ENCODE results near the gene PPP4R4. TPM values are rescaled to one million over a fixed set of nuclear protein-coding genes. Genes with fewer than 3 reads are reported as not detected.

PPP4R4 gene
- polyA plus RNA-seq, 1 of the 3 experiments (the other 2 are of a cell fraction): 2.5 TPM

GRCh38 chr14:94293578-94293924, 119.4 kb downstream of the PPP4R4 start:
- H3K9me3 ChIP-seq: no peaks in the 10 kb centered on the region
- no peak for DNase-seq
- POLR2A ChIA-PET: no interaction called here
- H3K9ac ChIP-seq: no peak overlapping the region
- no peaks in the 10 kb centered on the region for H3K27me3 ChIP-seq (ENCODE audit: insufficient read depth)
- no peaks in the 10 kb centered on the region for H3K36me3 ChIP-seq (replicated peaks in 1 of 2; ENCODE audit: control insufficient read depth in 1 of 2, insufficient read depth in 2 of 2, low read length in 1 of 2)
- H3K4me2 ChIP-seq: no peak overlapping the region
- H3K27ac ChIP-seq (ENCODE audit: low read depth in 2 of 2, low read length in 1 of 2): no peak overlapping the region
- H2AFZ ChIP-seq (ENCODE audit: low read depth): no peak overlapping the region
- no peaks in the 10 kb centered on the region for H3K79me2 ChIP-seq (ENCODE audit: insufficient read depth)
- no peaks in the 10 kb centered on the region for H3K9me2 ChIP-seq
- H4K20me1 ChIP-seq (ENCODE audit: insufficient read depth): no peaks in the 10 kb centered on the region
- TF ChIP-seq JUND (IDR thresholded peaks at IDR 0.05): no peak
- TF ChIP-seq NRF1 (IDR thresholded peaks at IDR 0.05; ENCODE audit: low read depth, low read length): no peak
- TF ChIP-seq YY1 (IDR thresholded peaks at IDR 0.05; ENCODE audit: low read depth): no peak
- TF ChIP-seq, protein P1, sequence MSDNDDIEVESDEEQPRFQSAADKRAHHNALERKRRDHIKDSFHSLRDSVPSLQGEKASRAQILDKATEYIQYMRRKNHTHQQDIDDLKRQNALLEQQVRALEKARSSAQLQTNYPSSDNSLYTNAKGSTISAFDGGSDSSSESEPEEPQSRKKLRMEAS (IDR thresholded peaks at IDR 0.05; ENCODE audit: low read depth): no peak
- TF ChIP-seq IRF3 (IDR thresholded peaks at IDR 0.05; ENCODE audit: low read depth, low read length): no peak
- TF ChIP-seq, protein P2, sequence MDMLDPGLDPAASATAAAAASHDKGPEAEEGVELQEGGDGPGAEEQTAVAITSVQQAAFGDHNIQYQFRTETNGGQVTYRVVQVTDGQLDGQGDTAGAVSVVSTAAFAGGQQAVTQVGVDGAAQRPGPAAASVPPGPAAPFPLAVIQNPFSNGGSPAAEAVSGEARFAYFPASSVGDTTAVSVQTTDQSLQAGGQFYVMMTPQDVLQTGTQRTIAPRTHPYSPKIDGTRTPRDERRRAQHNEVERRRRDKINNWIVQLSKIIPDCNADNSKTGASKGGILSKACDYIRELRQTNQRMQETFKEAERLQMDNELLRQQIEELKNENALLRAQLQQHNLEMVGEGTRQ (IDR thresholded peaks at IDR 0.05; ENCODE audit: borderline replicate concordance, low read depth, low read length): no peak
- no peak for TF ChIP-seq FOXJ3 (CRISPR knock-in tag; IDR thresholded peaks at IDR 0.05)
- no peak for TF ChIP-seq FOSL2 (IDR thresholded peaks at IDR 0.05; ENCODE audit: borderline replicate concordance, low read depth)
- TF ChIP-seq, protein P3, sequence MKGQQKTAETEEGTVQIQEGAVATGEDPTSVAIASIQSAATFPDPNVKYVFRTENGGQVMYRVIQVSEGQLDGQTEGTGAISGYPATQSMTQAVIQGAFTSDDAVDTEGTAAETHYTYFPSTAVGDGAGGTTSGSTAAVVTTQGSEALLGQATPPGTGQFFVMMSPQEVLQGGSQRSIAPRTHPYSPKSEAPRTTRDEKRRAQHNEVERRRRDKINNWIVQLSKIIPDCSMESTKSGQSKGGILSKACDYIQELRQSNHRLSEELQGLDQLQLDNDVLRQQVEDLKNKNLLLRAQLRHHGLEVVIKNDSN (IDR thresholded peaks at IDR 0.05; ENCODE audit: borderline replicate concordance, low read depth): no peak
- no peak for TF ChIP-seq TEAD4 (IDR thresholded peaks at IDR 0.05; ENCODE audit: borderline replicate concordance, insufficient read depth)
- no peak for TF ChIP-seq GATA2 (CRISPR knock-in tag; IDR thresholded peaks at IDR 0.05)
- no peak for TF ChIP-seq ZBTB33 (IDR thresholded peaks at IDR 0.05; ENCODE audit: borderline replicate concordance, low read depth)
- TF ChIP-seq SIN3A (IDR thresholded peaks at IDR 0.05; ENCODE audit: borderline replicate concordance, low read depth, low read length): no peak
- no peak for TF ChIP-seq SMC3 (IDR thresholded peaks at IDR 0.05; ENCODE audit: low read depth, low read length)
- TF ChIP-seq MEF2A (IDR thresholded peaks at IDR 0.05; ENCODE audit: borderline replicate concordance, low read depth): no peak
- TF ChIP-seq TAF1 (IDR thresholded peaks at IDR 0.05; ENCODE audit: borderline replicate concordance, low read depth, low read length): no peak
- no peak for TF ChIP-seq CTCF (IDR thresholded peaks at IDR 0.05)
- no peak for TF ChIP-seq RFX5 (IDR thresholded peaks at IDR 0.05; ENCODE audit: low read length)
- no peak for TF ChIP-seq TCF12 (IDR thresholded peaks at IDR 0.05)
- TF ChIP-seq REST (IDR thresholded peaks at IDR 0.05; ENCODE audit: low read depth, low read length): no peak
- no peak overlapping the region for H3K4me3 ChIP-seq (ENCODE audit: low read depth in 2 of 2, low read length in 1 of 2)
- CTCF ChIA-PET: no interaction called here
- H3K4me1 ChIP-seq (ENCODE audit: control insufficient read depth in 1 of 2, insufficient read depth in 2 of 2, low read depth in 1 of 2, low read length in 1 of 2): no peaks in the 10 kb centered on the region
- WGBS (ENCODE audit: low lambda C conversion rate): 30% methylated on average over 3 of the region's 3 CpGs
- no peaks in the 10 kb centered on the region for H3F3A ChIP-seq (replicated peaks; ENCODE audit: insufficient read depth)
